Sigmoid colon (tissue), 7 donors: ENCODE data around the gene SMURF2. TPM values are rescaled to one million over a fixed set of nuclear protein-coding genes. Genes with fewer than 3 reads are reported as not detected.
"Not testable (repeated sequence)": the region's sequence is repeated elsewhere in the genome, so short reads cannot be mapped to it uniquely, and the experiment has no call there.

Experiments
- DNase-seq: peaks from one replicate; pipeline ENCODE4 v3.0.0-alpha.2; 2019
- H3K27ac ChIP-seq, 4 donors: fragments of 200-600 bp; sonication (generic); one replicate each; pipeline ENCODE4 v1.5.1; 2016 to 2019; ENCODE audit warnings: mild to moderate bottlenecking in 1 of 4
- H3K27me3 ChIP-seq, 3 donors: fragments of 200-600 bp; sonication (generic); one replicate each; pipeline ENCODE4 v1.5.1; 2019; ENCODE audit warnings: mild to moderate bottlenecking in 1 of 3
- H3K36me3 ChIP-seq, 4 donors: fragments of 200-600 bp; sonication (generic); one replicate each; pipeline ENCODE4 v1.5.1; 2016 to 2019
- H3K4me1 ChIP-seq, 4 donors: fragments of 200-600 bp; sonication (generic); one replicate each; pipeline ENCODE4 v1.5.1; 2017 to 2019
- H3K4me3 ChIP-seq, 4 donors: fragments of 200-600 bp; sonication (generic); one replicate each; pipeline ENCODE4 v1.5.1; 2017 to 2019; ENCODE audit warnings: mild to moderate bottlenecking in 2 of 4, moderate library complexity in 1 of 4
- H3K9me3 ChIP-seq, 4 donors: fragments of 200-600 bp in 3 of 4; sonication (generic) in 3 of 4; one replicate each; pipeline versions ENCODE4 v1.5.1 to v1.6.1; 2013 to 2019
- CTCF ChIP-seq, 4 experiments: fragments of 450-650 bp in 3 of 4; fragments of 200-600 bp in 1 of 4; IDR thresholded peaks; one replicate each; pipeline ENCODE4 v1.5.1; 2016 to 2019; ENCODE audit warnings: antibody characterized with exemption in 4 of 4, mild to moderate bottlenecking in 3 of 4, moderate library complexity in 2 of 4
- EP300 ChIP-seq, 4 donors: sonication (generic); formaldehyde crosslinking; IDR thresholded peaks; one replicate each; pipeline ENCODE4 v1.6.1; 2017; ENCODE audit warnings: antibody characterized with exemption in 4 of 4
- POLR2A ChIP-seq, 2 donors: fragments of 450-650 bp; IDR thresholded peaks; one replicate each; pipeline ENCODE4 v1.6.1; 2016; ENCODE audit warnings: antibody characterized with exemption in 2 of 2, mild to moderate bottlenecking in 2 of 2, moderate library complexity in 2 of 2
- POLR2AphosphoS5 ChIP-seq, 4 donors: sonication (generic); formaldehyde crosslinking; IDR thresholded peaks; one replicate each; pipeline ENCODE4 v1.6.1; 2017; ENCODE audit warnings: antibody characterized with exemption in 4 of 4
- WGBS, 2 donors: extraction: QIAGEN DNeasy Blood & Tissue Kit; methylation state at CpG; one replicate each; pipeline ENCODE4 v1.1.7; 2013; 5-methylcytosine and 5-hydroxymethylcytosine counted together
- intact Hi-C: fragments of 100-400 bp; cut with DNase I; formaldehyde crosslinking; loops from one replicate; pipeline ENCODE4 v1.15.1; 2023
- polyA plus RNA-seq, 3 donors: library from polyadenylated mRNA; stranded (reverse); fragments of 200-250 nt; gene quantifications; one replicate each; pipeline ENCODE4 v1.2.3, GENCODE V29; 2013
- total RNA-seq, 4 donors: library from RNA; depleted of rRNA; stranded (reverse); fragments of >200 nt; gene quantifications; one replicate each; pipeline ENCODE4 v1.1.0, GENCODE V29; 2016
- donor health status: healthy with polysubstance abuse.
- donor health status: Bipolar disorder and iron deficiency.
- donor health status: healthy.

The SMURF2 gene
- total and polyA plus RNA-seq, 7 donors: 5.8 to 30.2 (median 23.8) TPM

GRCh38 chr17:64661726-64661975, 456 bp downstream of the SMURF2 start:
- Histone ChIP-seq H3K27me3 (no peaks in the 10 kb centered on the region), H3K9me3 (no peaks in the 10 kb centered on the region), H3K4me3 (peak overlapping the region; percentile 81 to 92 (median 86)), H3K4me1 (peaks cover 0 to 44% (median 30%) of the 10 kb centered on the region in 4 donors), H3K27ac (peak overlapping the region; percentile 85 to 95 (median 90)), H3K36me3 (no peaks in the 10 kb centered on the region)
- no peak for TF ChIP-seq CTCF (IDR thresholded peaks at IDR 0.05)
- TF ChIP-seq POLR2A (IDR thresholded peaks at IDR 0.05): no peak
- no peak for TF ChIP-seq EP300 (IDR thresholded peaks at IDR 0.05)
- no peak for TF ChIP-seq POLR2AphosphoS5 (IDR thresholded peaks at IDR 0.05)
- intact Hi-C loops: loop anchor here (5.0 to 10.0 kb wide), 2 partner anchors 154 to 473 kb away; partner anchors contain the start of genes CEP95, DDX5 and RGS9
- no peak for DNase-seq
- 1 to 2% methylated on average over 32 of the region's 32 CpGs for WGBS, 2 donors

- not testable (repeated sequence) for H3K36me3 ChIP-seq, H3K27me3 ChIP-seq, H3K9me3 ChIP-seq
- H3K4me3 ChIP-seq: peak overlapping the region; percentile 81 to 92 (median 86)
- intact Hi-C loops: loop anchor here (5.0 to 10.0 kb wide), 2 partner anchors 154 to 474 kb away; partner anchors contain the start of genes CEP95, DDX5 and RGS9
- H3K27ac ChIP-seq: peak overlapping the region; percentile 85 to 95 (median 90)
- WGBS, 2 donors: 0 to 1% methylated on average over 37 of the region's 37 CpGs
- peak; percentile 66 for DNase-seq
- peaks cover 0 to 44% (median 30%) of the 10 kb centered on the region in 4 donors for H3K4me1 ChIP-seq
These were observed 955 bp downstream of the SMURF2 start for GRCh38 chr17:64660978-64661725.

- peaks cover 0 to 44% (median 30%) of the 10 kb centered on the region in 4 donors for H3K4me1 ChIP-seq
- H3K27ac ChIP-seq: peak overlapping the region; percentile 85 to 95 (median 90)
- 6 to 23% methylated on average over 11 of the region's 11 CpGs for WGBS, 2 donors
These were observed 1.7 kb downstream of the SMURF2 start for GRCh38 chr17:64660195-64660977.

GRCh38 chr17:64658931-64659330, 3.2 kb downstream of the SMURF2 start:
- no peaks in the 10 kb centered on the region for H3K27me3 ChIP-seq
- no peak overlapping the region for H3K4me3 ChIP-seq
- no peak for DNase-seq
- H3K36me3 ChIP-seq: no peaks in the 10 kb centered on the region
- peak overlapping the region in 2 of 4 donors; percentile 31 to 90 for H3K27ac ChIP-seq
- H3K4me1 ChIP-seq: peaks cover 0 to 47% (median 31%) of the 10 kb centered on the region in 4 donors
- intact Hi-C loops: no loop called here
- no peaks in the 10 kb centered on the region for H3K9me3 ChIP-seq
- TF ChIP-seq POLR2A (IDR thresholded peaks at IDR 0.05) (no peak), EP300 (IDR thresholded peaks at IDR 0.05) (no peak), POLR2AphosphoS5 (IDR thresholded peaks at IDR 0.05) (no peak), CTCF (IDR thresholded peaks at IDR 0.05) (no peak)

More at GRCh38 chr17:64660195-64660977, 1.7 kb downstream of the SMURF2 start:
- not testable (repeated sequence) for H3K9me3 ChIP-seq, H3K36me3 ChIP-seq, DNase-seq, H3K27me3 ChIP-seq
- intact Hi-C loops: loop anchor here (5.0 to 10.0 kb wide), 2 partner anchors 153 to 474 kb away; partner anchors contain the start of genes CEP95, DDX5 and RGS9
- H3K4me3 ChIP-seq: peak overlapping the region; percentile 81 to 92 (median 86)

- intact Hi-C loops: no loop called here
- no peak for DNase-seq
- 86 to 90% methylated on average over 6 of the region's 6 CpGs for WGBS, 2 donors
- H3K9me3 ChIP-seq: no peaks in the 10 kb centered on the region
- no peaks in the 10 kb centered on the region for H3K27me3 ChIP-seq
- H3K36me3 ChIP-seq: no peaks in the 10 kb centered on the region
- H3K27ac ChIP-seq: peak overlapping the region in 2 of 4 donors; percentile 14 to 15
- H3K4me3 ChIP-seq: no peak overlapping the region
- TF ChIP-seq CTCF (IDR thresholded peaks at IDR 0.05): no peak
- TF ChIP-seq POLR2A (IDR thresholded peaks at IDR 0.05): no peak
- no peak for TF ChIP-seq POLR2AphosphoS5 (IDR thresholded peaks at IDR 0.05)
- no peak for TF ChIP-seq EP300 (IDR thresholded peaks at IDR 0.05)
- H3K4me1 ChIP-seq: peaks cover 0 to 55% (median 36%) of the 10 kb centered on the region in 4 donors
These were observed 4.4 kb downstream of the SMURF2 start for GRCh38 chr17:64657610-64658125.
